ENCODE measurements around the gene PLEKHH2.

PLEKHH2 gene

GRCh38 chr2:43788646-43789045 lies 151.6 kb downstream of the PLEKHH2 start:
- no peak for ATAC-seq
- TF ChIP-seq CSDC2 (CRISPR knock-in tag; IDR thresholded peaks at IDR 0.05) (no peak), RARB (CRISPR knock-in tag; IDR thresholded peaks at IDR 0.05) (no peak), TOX (CRISPR knock-in tag; IDR thresholded peaks at IDR 0.05; ENCODE audit: borderline replicate concordance) (no peak), ISL1 (CRISPR knock-in tag; IDR thresholded peaks at IDR 0.05) (no peak), ZNF565 (CRISPR knock-in tag; conservative IDR thresholded peaks at IDR 0.05; ENCODE audit: low read depth) (no peak), PATZ1 (CRISPR knock-in tag; IDR thresholded peaks at IDR 0.05; ENCODE audit: borderline replicate concordance) (no peak), CREB5 (CRISPR knock-in tag; IDR thresholded peaks at IDR 0.05; ENCODE audit: low read depth) (no peak), BACH2 (CRISPR knock-in tag; IDR thresholded peaks at IDR 0.05; ENCODE audit: borderline replicate concordance) (no peak), ARNTL (CRISPR knock-in tag; IDR thresholded peaks at IDR 0.05; ENCODE audit: borderline replicate concordance, low read depth) (no peak)

- no peak for TF ChIP-seq ZFP3 (CRISPR knock-in tag; IDR thresholded peaks at IDR 0.05)
- no peak for TF ChIP-seq RARB (CRISPR knock-in tag; IDR thresholded peaks at IDR 0.05)
- no peak for TF ChIP-seq ESRRG (CRISPR knock-in tag; IDR thresholded peaks at IDR 0.05)
- TF ChIP-seq CSDC2 (CRISPR knock-in tag; IDR thresholded peaks at IDR 0.05) = no peak
- TF ChIP-seq CSRNP3 (CRISPR knock-in tag; IDR thresholded peaks at IDR 0.05) = no peak
- no peak for TF ChIP-seq ZC3H10 (CRISPR knock-in tag; IDR thresholded peaks at IDR 0.05)
- no peak for TF ChIP-seq POU6F1 (CRISPR knock-in tag; IDR thresholded peaks at IDR 0.05; ENCODE audit: borderline replicate concordance, low read depth)
- ATAC-seq = no peak
Observed at GRCh38 chr2:43790147-43790546, 153.1 kb downstream of the PLEKHH2 start.

- no peak for ATAC-seq
- TF ChIP-seq ZFP3 (CRISPR knock-in tag; IDR thresholded peaks at IDR 0.05) (no peak), RARB (CRISPR knock-in tag; IDR thresholded peaks at IDR 0.05) (no peak), TSHZ2 (CRISPR knock-in tag; IDR thresholded peaks at IDR 0.05) (no peak), ZNF565 (CRISPR knock-in tag; conservative IDR thresholded peaks at IDR 0.05; ENCODE audit: low read depth) (no peak), TCF4 (CRISPR knock-in tag; IDR thresholded peaks at IDR 0.05; ENCODE audit: borderline replicate concordance) (no peak), SNAI2 (CRISPR knock-in tag; IDR thresholded peaks at IDR 0.05) (no peak), POU6F1 (CRISPR knock-in tag; IDR thresholded peaks at IDR 0.05; ENCODE audit: borderline replicate concordance, low read depth) (no peak), CREB5 (CRISPR knock-in tag; IDR thresholded peaks at IDR 0.05; ENCODE audit: low read depth) (no peak), BACH2 (CRISPR knock-in tag; IDR thresholded peaks at IDR 0.05; ENCODE audit: borderline replicate concordance) (no peak)
Observed at GRCh38 chr2:43791035-43791765, 154.1 kb downstream of the PLEKHH2 start.

Measured in SK-N-SH treated with all-trans-retinoic acid at 6 μM for 48 hours (cell line).